Panc1 (cell line): ENCODE data around the gene STK31. TPM values are rescaled to one million over a fixed set of nuclear protein-coding genes. Genes with fewer than 3 reads are reported as not detected.
"Not testable (repeated sequence)": the region's sequence is repeated elsewhere in the genome, so short reads cannot be mapped to it uniquely, and the experiment has no call there.

ENCODE experiments used
- ATAC-seq: fragments of 200-7000 bp; cut with Tn5 transposase; 2 replicates; pipeline ENCODE4 v1.9.1; 2020; ENCODE audit warnings: mild to moderate bottlenecking, moderate library complexity
- BruUV-seq: library from RNA; stranded (reverse); fragments of 400-500 nt; replicated peaks from 2 replicates; lab custom pipeline; 2021; lab: Mats Ljungman, UMichigan
- CTCF ChIA-PET: fragments of 300-600 bp; sonication (Branson Sonifier 250); formaldehyde crosslinking; loops from one replicate; lab custom pipeline; 2022; ENCODE audit warnings: antibody characterized with exemption; lab: Charles Lee
- POLR2A ChIA-PET: fragments of 300-600 bp; sonication (Branson Sonifier 250); formaldehyde crosslinking; loops from one replicate; lab custom pipeline; 2022; ENCODE audit warnings: antibody characterized with exemption; lab: Charles Lee
- DNase-seq: peaks from one replicate; pipeline ENCODE4 v3.0.0-alpha.2; 2010; ENCODE audit warnings: low read depth, low spot score
- H3K27ac ChIP-seq: 2 replicates; pipeline ENCODE4 v1.5.1; 2011; ENCODE audit warnings: mild to moderate bottlenecking, low read length, inconsistent platforms
- H3K27me3 ChIP-seq: fragments of 200-500 bp; sonication (Bioruptor generic); 2 replicates; pipeline ENCODE4 v1.6.0; 2014; ENCODE audit warnings: low read length, inconsistent platforms; ENCODE audit not compliant: control insufficient read depth, insufficient read depth
- H3K36me3 ChIP-seq: fragments of 200-500 bp; sonication (Bioruptor generic); 2 replicates; pipeline ENCODE4 v1.5.1; 2014; ENCODE audit warnings: inconsistent platforms, mild to moderate bottlenecking, low read length, moderate library complexity; ENCODE audit not compliant: control insufficient read depth, insufficient read depth
- H3K4me1 ChIP-seq: 2 replicates; pipeline ENCODE4 v1.5.1; 2011; ENCODE audit warnings: inconsistent platforms, mild to moderate bottlenecking, low read length, moderate library complexity; ENCODE audit not compliant: control insufficient read depth, insufficient read depth
- H3K4me3 ChIP-seq, 2 experiments: 2 replicates each; pipeline ENCODE4 v1.5.1; 2011 to 2012; ENCODE audit warnings: low read depth in 2 of 2, low read length in 2 of 2, mild to moderate bottlenecking in 2 of 2, inconsistent platforms in 1 of 2, moderate library complexity in 1 of 2
- H3K9me3 ChIP-seq: fragments of 200-500 bp; sonication (Bioruptor generic); 2 replicates; pipeline ENCODE4 v1.5.1; 2014; ENCODE audit warnings: low read depth, mild to moderate bottlenecking, inconsistent platforms, low read length, moderate library complexity; ENCODE audit not compliant: control insufficient read depth, insufficient read depth
- CTCF ChIP-seq: fragments of 450-650 bp; IDR thresholded peaks from 2 replicates; pipeline ENCODE4 v1.5.1; 2017; ENCODE audit warnings: mild to moderate bottlenecking
- POLR2AphosphoS5 ChIP-seq: IDR thresholded peaks from 2 replicates; pipeline ENCODE4 v1.6.1; 2012; ENCODE audit warnings: mild to moderate bottlenecking, low read depth, low read length, moderate library complexity
- REST ChIP-seq, 2 experiments: IDR thresholded peaks; 2 replicates each; pipeline ENCODE4 v1.6.1; 2011 to 2012; ENCODE audit warnings: low read depth in 2 of 2, control low read depth in 1 of 2, low read length in 1 of 2, mild to moderate bottlenecking in 1 of 2, moderate library complexity in 1 of 2; ENCODE audit not compliant: insufficient read depth in 1 of 2
- SIN3A ChIP-seq: IDR thresholded peaks from 2 replicates; pipeline ENCODE4 v1.6.1; 2012; ENCODE audit warnings: low read depth, mild to moderate bottlenecking, low read length, moderate library complexity, borderline replicate concordance; ENCODE audit not compliant: insufficient read depth
- TCF7L2 ChIP-seq: IDR thresholded peaks from 2 replicates; pipeline ENCODE4 v1.6.1; 2011; ENCODE audit warnings: mild to moderate bottlenecking, low read depth, low read length, inconsistent platforms
- in situ Hi-C: cut with HindIII; loops from 2 replicates; pipeline ENCODE4 v1.10.0; 2016; ENCODE audit warnings: low sequenced_read_pairs, low pct_unique_long_range_greater_than_20kb
- intact Hi-C: fragments of 100-400 bp; cut with micrococcal nuclease; formaldehyde crosslinking; loops from one replicate; pipeline ENCODE4 v1.10.0; 2022; ENCODE audit not compliant: unreplicated experiment
- total RNA-seq: library from RNA; stranded (reverse); gene quantifications from one replicate; pipeline ENCODE4 v1.2.1, GENCODE V29; 2021; ENCODE audit not compliant: unreplicated experiment

The STK31 gene
- total RNA-seq, 1 experiment from 2014 or later = 1.0 TPM

- intact Hi-C loops = loop anchor here (10.0 kb wide), 1 partner anchor 520 kb away; no protein-coding TSS in a partner anchor
- Histone ChIP-seq H3K9me3 (no peaks in the 10 kb centered on the region), H3K27me3 (no peaks in the 10 kb centered on the region), H3K36me3 (no peaks in the 10 kb centered on the region), H3K4me1 (no peaks in the 10 kb centered on the region; the same call in 1 of the 2 replicates), H3K4me3 (no peak overlapping the region), H3K27ac (no peak overlapping the region)
- no TSS peak for BruUV-seq
- ChIA-PET CTCF (no interaction called here), POLR2A (no interaction called here)
- DNase-seq = peak; percentile 25
- in situ Hi-C loops = no loop called here
- TF ChIP-seq POLR2AphosphoS5 = no peak
- no peak for ATAC-seq
Observed at GRCh38 chr7:23864973-23865372, 155.0 kb downstream of the STK31 start.

GRCh38 chr7:23873306-23873705, 163.3 kb downstream of the STK31 start:
- in situ Hi-C loops = no loop called here
- ATAC-seq = no peak
- Histone ChIP-seq H3K27ac (no peak overlapping the region), H3K27me3 (no peaks in the 10 kb centered on the region), H3K4me3 (no peak overlapping the region), H3K4me1 (no peaks in the 10 kb centered on the region), H3K36me3 (no peaks in the 10 kb centered on the region), H3K9me3 (no peaks in the 10 kb centered on the region)
- DNase-seq = no peak
- intact Hi-C loops = no loop called here
- no TSS peak for BruUV-seq
- no peak for TF ChIP-seq POLR2AphosphoS5
- TF ChIP-seq SIN3A = no peak
- no peak for TF ChIP-seq REST (IDR thresholded peaks at IDR 0.05; ENCODE audit: insufficient read depth in 1 of 2, low read depth in 2 of 2, low read length in 1 of 2)
- no peak for TF ChIP-seq TCF7L2
- TF ChIP-seq CTCF = no peak
- ChIA-PET CTCF (no interaction called here), POLR2A (no interaction called here)

- POLR2A ChIA-PET, H3K36me3 ChIP-seq, CTCF ChIA-PET, intact Hi-C loops, DNase-seq, H3K9me3 ChIP-seq, H3K4me3 ChIP-seq, H3K27me3 ChIP-seq, H3K4me1 ChIP-seq, BruUV-seq, H3K27ac ChIP-seq, ATAC-seq, in situ Hi-C loops: not testable (repeated sequence)
Observed at GRCh38 chr7:23876526-23876925, 166.5 kb downstream of the STK31 start.

Other genes starting within 250 kb of the STK31 start
- 80.2 TPM for gene IGF2BP3, start 239.7 kb upstream of the STK31 start, total RNA-seq
- gene TRA2A, start 178.2 kb upstream of the STK31 start, total RNA-seq = 106 TPM
- 10.3 TPM for gene CCDC126, start 112.8 kb upstream of the STK31 start, total RNA-seq
- gene FAM221A, start 30.0 kb upstream of the STK31 start, total RNA-seq = 8.4 TPM